ENCODE results near the gene LRRC3C.

Gene LRRC3C

GRCh38 chr17:39980351-39981206 lies 53.0 kb downstream of the LRRC3C start, which contains the start of gene PSMD3 (continued):
- TF ChIP-seq ZNF518A (tag by site-specific recombination; conservative IDR thresholded peaks at IDR 0.05; ENCODE audit: low read depth) (peak; percentile 75), ZNF16 (tag by site-specific recombination; IDR thresholded peaks at IDR 0.05; ENCODE audit: low read depth) (peak; percentile 77), SCRT1 (tag by site-specific recombination; IDR thresholded peaks at IDR 0.05; ENCODE audit: borderline replicate concordance) (no peak), ZBTB26 (tag by site-specific recombination; optimal IDR thresholded peaks at IDR 0.05) (peak; percentile 71), PRDM4 (tag by site-specific recombination; IDR thresholded peaks at IDR 0.05) (peak; percentile 20; the same call in 1 of the 2 replicates), ZNF26 (tag by site-specific recombination; IDR thresholded peaks at IDR 0.05) (no peak), PRDM10 (tag by site-specific recombination; IDR thresholded peaks at IDR 0.05) (peak; percentile 40), ZNF670 (tag by site-specific recombination; IDR thresholded peaks at IDR 0.05; ENCODE audit: low read depth) (no peak), ZBTB44 (tag by site-specific recombination; IDR thresholded peaks at IDR 0.05) (peak; percentile 74), ZFP41 (tag by site-specific recombination; IDR thresholded peaks at IDR 0.05; ENCODE audit: borderline replicate concordance) (peak; percentile 31; the same call in 1 of the 2 replicates), GLI4 (tag by site-specific recombination; IDR thresholded peaks at IDR 0.05) (peak; percentile 99), GLIS1 (tag by site-specific recombination; IDR thresholded peaks at IDR 0.05) (peak; percentile 93), PRDM2 (tag by site-specific recombination; IDR thresholded peaks at IDR 0.05; ENCODE audit: borderline replicate concordance) (0 out of 2 replicates have a peak, but pooled peaks have one; percentile 65), ZBTB7A (tag by site-specific recombination; IDR thresholded peaks at IDR 0.05; ENCODE audit: low read depth) (peak; percentile 28; the same call in 1 of the 2 replicates)
